Neural cell (in vitro differentiated cells): ENCODE results near the gene LPAR5. TPM values are rescaled to one million over a fixed set of nuclear protein-coding genes. Genes with fewer than 3 reads are reported as not detected.

Source experiments
- H2AFZ ChIP-seq: fragments of 200-600, 300-800 bp; sonication (generic), shearing (Covaris generic); 2 replicates; pipeline ENCODE4 v1.6.0; 2014; ENCODE audit warnings: low read depth, mild to moderate bottlenecking, antibody characterized with exemption, low read length, moderate library complexity
- H3F3A ChIP-seq: fragments of 200-600 bp; shearing (Covaris generic); 2 replicates; pipeline ENCODE4 v1.6.1; 2016; ENCODE audit warnings: mild to moderate bottlenecking, moderate library complexity, mixed read lengths, antibody characterized with exemption, low read length; ENCODE audit not compliant: insufficient read depth, poor library complexity, severe bottlenecking
- H3K27ac ChIP-seq: fragments of 200-600, 300-800 bp; sonication (generic), shearing (Covaris generic); 2 replicates; pipeline ENCODE4 v1.5.1; 2014; ENCODE audit warnings: mild to moderate bottlenecking, low read length, moderate library complexity
- H3K27me3 ChIP-seq: fragments of 300-800, 200-600 bp; sonication (generic), shearing (Covaris generic); 2 replicates; pipeline ENCODE4 v1.6.0; 2014; ENCODE audit warnings: mild to moderate bottlenecking, low read depth, low read length, moderate library complexity; ENCODE audit not compliant: insufficient read depth
- H3K36me3 ChIP-seq: fragments of 300-800, 200-600 bp; sonication (generic), shearing (Covaris generic); 2 replicates; pipeline ENCODE4 v1.5.1; 2014; ENCODE audit warnings: mild to moderate bottlenecking, antibody characterized with exemption, low read length, moderate library complexity; ENCODE audit not compliant: insufficient read depth
- H3K4me2 ChIP-seq: fragments of 300-800, 200-600 bp; sonication (generic), shearing (Covaris generic); 2 replicates; pipeline ENCODE4 v1.6.0; 2014; ENCODE audit warnings: mild to moderate bottlenecking, low read length
- H3K4me3 ChIP-seq: fragments of 300-800, 200-600 bp; sonication (generic), shearing (Covaris generic); 2 replicates; pipeline ENCODE4 v1.5.1; 2014; ENCODE audit warnings: mild to moderate bottlenecking, low read length, moderate library complexity
- H3K79me2 ChIP-seq: fragments of 200-600 bp; shearing (Covaris generic); replicated peaks from 2 replicates; pipeline ENCODE4 v1.6.0; 2014; ENCODE audit warnings: mild to moderate bottlenecking, low read length, moderate library complexity; ENCODE audit not compliant: insufficient read depth
- H3K9ac ChIP-seq: fragments of 300-800, 200-600 bp; sonication (generic), shearing (Covaris generic); 2 replicates; pipeline ENCODE4 v1.6.1; 2016; ENCODE audit warnings: mild to moderate bottlenecking, low read length, mixed read lengths
- H3K9me2 ChIP-seq: fragments of 200-600 bp; shearing (Covaris generic); 2 replicates; pipeline ENCODE4 v1.6.1; 2016; ENCODE audit warnings: mild to moderate bottlenecking, low read length, mixed read lengths; ENCODE audit not compliant: insufficient read depth
- H3K9me3 ChIP-seq: fragments of 200-600, 300-800 bp; sonication (generic), shearing (Covaris generic); 2 replicates; pipeline ENCODE4 v1.6.1; 2016; ENCODE audit warnings: mild to moderate bottlenecking, mixed run types, low read length, moderate library complexity, mixed read lengths
- H4K20me1 ChIP-seq: fragments of 200-600 bp; shearing (Covaris generic); 2 replicates; pipeline ENCODE4 v1.6.1; 2016; ENCODE audit warnings: mild to moderate bottlenecking, mixed run types; ENCODE audit not compliant: insufficient read depth
- CTCF ChIP-seq: fragments of 450-650 bp; IDR thresholded peaks from 2 replicates; pipeline ENCODE4 v1.5.1; 2014; ENCODE audit warnings: antibody characterized with exemption, mild to moderate bottlenecking, moderate library complexity; ENCODE audit not compliant: poor library complexity, severe bottlenecking
- EP300 ChIP-seq: fragments of 450-650 bp; conservative IDR thresholded peaks from 2 replicates; pipeline ENCODE4 v1.6.1; 2014; ENCODE audit warnings: antibody characterized with exemption, mild to moderate bottlenecking, moderate library complexity; ENCODE audit not compliant: poor library complexity, severe bottlenecking
- EZH2 ChIP-seq: fragments of 200-600, 300-800 bp; shearing (Covaris generic), sonication (generic); IDR thresholded peaks from 2 replicates; pipeline ENCODE4 v1.6.1; 2014; ENCODE audit warnings: antibody characterized with exemption, low read length, borderline replicate concordance, mild to moderate bottlenecking; ENCODE audit not compliant: insufficient read depth, poor library complexity, severe bottlenecking
- MXI1 ChIP-seq: fragments of 450-650 bp; conservative IDR thresholded peaks from 2 replicates; pipeline ENCODE4 v1.6.1; 2014; ENCODE audit warnings: antibody characterized with exemption, mild to moderate bottlenecking; ENCODE audit not compliant: poor library complexity, severe bottlenecking
- POLR2AphosphoS5 ChIP-seq: IDR thresholded peaks from 2 replicates; pipeline ENCODE4 v1.6.1; 2012
- RAD21 ChIP-seq: fragments of 450-650 bp; conservative IDR thresholded peaks from 2 replicates; pipeline ENCODE4 v1.6.1; 2014; ENCODE audit warnings: antibody characterized with exemption, mild to moderate bottlenecking, moderate library complexity
- REST ChIP-seq: IDR thresholded peaks from 2 replicates; pipeline ENCODE4 v1.6.1; 2012; ENCODE audit warnings: borderline replicate concordance
- SMC3 ChIP-seq: fragments of 450-650 bp; conservative IDR thresholded peaks from 2 replicates; pipeline ENCODE4 v1.6.1; 2014; ENCODE audit warnings: antibody characterized with exemption, mild to moderate bottlenecking, moderate library complexity; ENCODE audit not compliant: poor library complexity
- TAF1 ChIP-seq: IDR thresholded peaks from 2 replicates; pipeline ENCODE4 v1.6.1; 2012; ENCODE audit warnings: low read depth
- polyA plus RNA-seq: library from polyadenylated mRNA; depleted of rRNA; stranded (reverse); fragments of >200 nt; gene quantifications from 2 replicates; pipeline ENCODE4 v1.2.3, GENCODE V29; 2014

LPAR5 gene
- polyA plus RNA-seq, 1 donor from 2014 or later: not detected

- H3K27me3 ChIP-seq: no peaks in the 10 kb centered on the region
- H3K27ac ChIP-seq: no peak overlapping the region
- H3K9me3 ChIP-seq: no peaks in the 10 kb centered on the region
- H4K20me1 ChIP-seq: no peaks in the 10 kb centered on the region
- no peaks in the 10 kb centered on the region for H3K9me2 ChIP-seq
- H3K4me2 ChIP-seq: no peak overlapping the region
- no peak for TF ChIP-seq MXI1
- TF ChIP-seq EZH2: no peak
- no peak for TF ChIP-seq REST
- no peak for TF ChIP-seq SMC3
- no peak for TF ChIP-seq RAD21
- no peak for TF ChIP-seq CTCF
- no peak for TF ChIP-seq TAF1
- TF ChIP-seq POLR2AphosphoS5: no peak
- no peak for TF ChIP-seq EP300
- H3K36me3 ChIP-seq: no peaks in the 10 kb centered on the region
- H3K4me3 ChIP-seq: no peak overlapping the region
- H3F3A ChIP-seq: no peaks in the 10 kb centered on the region
- peaks cover 13% of the 10 kb centered on the region for H3K79me2 ChIP-seq
- no peak overlapping the region for H3K9ac ChIP-seq
- no peak overlapping the region for H2AFZ ChIP-seq
Observed at GRCh38 chr12:6676962-6677361, 41.2 kb upstream of the LPAR5 start.

- no peak overlapping the region for H3K4me3 ChIP-seq
- no peak overlapping the region for H2AFZ ChIP-seq
- no peaks in the 10 kb centered on the region for H4K20me1 ChIP-seq
- no peak for TF ChIP-seq EP300
- TF ChIP-seq MXI1: no peak
- no peak for TF ChIP-seq SMC3
- H3K9me2 ChIP-seq: no peaks in the 10 kb centered on the region
- H3K36me3 ChIP-seq: peaks cover 9% of the 10 kb centered on the region
- H3K9me3 ChIP-seq: no peaks in the 10 kb centered on the region
- no peak overlapping the region for H3K27ac ChIP-seq
- no peaks in the 10 kb centered on the region for H3K79me2 ChIP-seq
- no peak overlapping the region for H3K9ac ChIP-seq
- no peaks in the 10 kb centered on the region for H3K27me3 ChIP-seq
- no peaks in the 10 kb centered on the region for H3F3A ChIP-seq
- no peak overlapping the region for H3K4me2 ChIP-seq
Observed at GRCh38 chr12:6672143-6672542, 36.4 kb upstream of the LPAR5 start.
